H1 (cell line): ENCODE measurements around the gene GCH1. TPM values are rescaled to one million over a fixed set of nuclear protein-coding genes. Genes with fewer than 3 reads are reported as not detected.

Experiments used
- CTCF ChIA-PET: fragments of 300-600 bp; sonication (Branson Sonifier 250); formaldehyde crosslinking; loops from one replicate; lab custom pipeline; 2021; ENCODE audit not compliant: partially characterized antibody; lab: Charles Lee
- POLR2A ChIA-PET: fragments of 300-600 bp; sonication (Branson Sonifier 250); formaldehyde crosslinking; loops from one replicate; lab custom pipeline; 2021; ENCODE audit warnings: inconsistent platforms; ENCODE audit not compliant: partially characterized antibody; lab: Charles Lee
- DNase-seq, 2 experiments: peaks; one replicate each; pipeline versions ENCODE4 v3.0.0 to v3.0.0-alpha.2; 2010 to 2022; ENCODE audit warnings: low spot score in 2 of 2, low read depth in 1 of 2, mixed read lengths in 1 of 2
- FAIRE-seq: peaks from 2 replicates; lab custom pipeline; 2011; peaks lifted over from hg19 to GRCh38; lab: Jason Lieb, UNC
- H2AFZ ChIP-seq: 2 replicates; pipeline ENCODE4 v1.8.1; 2012; ENCODE audit warnings: low read length, inconsistent platforms
- H2AK5ac ChIP-seq: 2 replicates; pipeline ENCODE4 v1.6.1; 2013; ENCODE audit warnings: low read depth, low read length
- H2BK120ac ChIP-seq: replicated peaks from 2 replicates; pipeline ENCODE3; 2013; ENCODE audit warnings: low read depth, low read length, inconsistent platforms
- H2BK12ac ChIP-seq: 2 replicates; pipeline ENCODE4 v1.6.1; 2013; ENCODE audit warnings: low read depth, low read length
- H2BK15ac ChIP-seq: 2 replicates; pipeline ENCODE4 v1.6.1; 2013; ENCODE audit warnings: low read length
- H2BK20ac ChIP-seq: 2 replicates; pipeline ENCODE4 v1.6.1; 2013; ENCODE audit warnings: low read length
- H2BK5ac ChIP-seq: 2 replicates; pipeline ENCODE4 v1.6.1; 2013; ENCODE audit warnings: low read depth, low read length
- H3K14ac ChIP-seq: 2 replicates; pipeline ENCODE4 v1.6.1; 2013; ENCODE audit warnings: inconsistent platforms; ENCODE audit not compliant: insufficient read length
- H3K18ac ChIP-seq: 2 replicates; pipeline ENCODE4 v1.6.1; 2013; ENCODE audit warnings: low read length; ENCODE audit errors: extremely low read depth
- H3K23ac ChIP-seq: 2 replicates; pipeline ENCODE4 v1.6.1; 2013; ENCODE audit warnings: inconsistent platforms; ENCODE audit not compliant: insufficient read length
- H3K23me2 ChIP-seq: 2 replicates; pipeline ENCODE4 v1.6.1; 2013; ENCODE audit warnings: low read depth, low read length
- H3K27ac ChIP-seq: 2 replicates; pipeline ENCODE4 v1.6.1; 2011; ENCODE audit warnings: low read depth, low read length, inconsistent platforms
- H3K27me3 ChIP-seq, 4 experiments: replicated peaks in 1 of 4; 1 replicate in 1 of 4; 2 replicates in 3 of 4; pipeline versions ENCODE4 v1.6.1 to v1.8.1; 2011 to 2013; ENCODE audit warnings: low read length in 3 of 4, mild to moderate bottlenecking in 3 of 4, inconsistent platforms in 2 of 4, mixed read lengths in 2 of 4, moderate library complexity in 1 of 4; ENCODE audit not compliant: control insufficient read depth in 3 of 4, insufficient read depth in 3 of 4; ENCODE audit errors: extremely low read depth in 1 of 4
- H3K36me3 ChIP-seq, 4 experiments: 2 replicates each; pipeline versions ENCODE4 v1.6.1 to v1.8.1; 2011 to 2013; ENCODE audit warnings: mild to moderate bottlenecking in 4 of 4, low read length in 3 of 4, moderate library complexity in 2 of 4, control low read depth in 1 of 4, inconsistent platforms in 1 of 4; ENCODE audit not compliant: insufficient read depth in 4 of 4, control insufficient read depth in 2 of 4
- H3K4ac ChIP-seq: replicated peaks from 2 replicates; pipeline ENCODE3; 2013; ENCODE audit warnings: low read length, low read depth, mixed read lengths, inconsistent platforms; ENCODE audit not compliant: insufficient read length
- H3K4me1 ChIP-seq, 4 experiments: replicated peaks in 1 of 4; 1 replicate in 1 of 4; 2 replicates in 3 of 4; pipeline versions ENCODE4 v1.6.1 to v1.8.1; 2011 to 2013; ENCODE audit warnings: low read length in 3 of 4, inconsistent platforms in 2 of 4, mixed read lengths in 1 of 4; ENCODE audit not compliant: insufficient read depth in 4 of 4, control insufficient read depth in 3 of 4
- H3K4me2 ChIP-seq, 2 experiments: 2 replicates each; pipeline versions ENCODE4 v1.6.1 to v1.8.1; 2011 to 2013; ENCODE audit warnings: low read depth in 2 of 2, low read length in 2 of 2, control low read depth in 1 of 2, inconsistent platforms in 1 of 2, mild to moderate bottlenecking in 1 of 2; ENCODE audit not compliant: insufficient read depth in 1 of 2
- H3K4me3 ChIP-seq, 4 experiments: fragments of 200-600, 300-600 bp in 1 of 4; sonication (generic), shearing (Covaris generic), sonication (Bioruptor Twin) in 1 of 4; 2 replicates each; pipeline versions ENCODE4 v1.5.1 to v1.8.1; 2011 to 2016; ENCODE audit warnings: low read length in 4 of 4, low read depth in 3 of 4, control low read depth in 2 of 4, inconsistent platforms in 2 of 4, mild to moderate bottlenecking in 2 of 4, mixed read lengths in 1 of 4, moderate library complexity in 1 of 4; ENCODE audit not compliant: insufficient read depth in 2 of 4; ENCODE audit errors: extremely low read depth in 1 of 4
- H3K56ac ChIP-seq: replicated peaks from 2 replicates; pipeline ENCODE3; 2013; ENCODE audit warnings: low read depth, mild to moderate bottlenecking, mixed read lengths, low read length, inconsistent platforms; ENCODE audit not compliant: insufficient read length
- H3K79me1 ChIP-seq: 2 replicates; pipeline ENCODE4 v1.6.1; 2013; ENCODE audit warnings: low read depth, low read length, control low read depth
- H3K79me2 ChIP-seq, 2 experiments: 2 replicates each; pipeline versions ENCODE4 v1.6.1 to v1.8.1; 2012 to 2013; ENCODE audit warnings: low read length in 2 of 2, mild to moderate bottlenecking in 2 of 2, inconsistent platforms in 1 of 2; ENCODE audit not compliant: insufficient read depth in 2 of 2, control insufficient read depth in 1 of 2
- H3K9ac ChIP-seq, 4 experiments: replicated peaks in 1 of 4; 1 replicate in 1 of 4; 2 replicates in 3 of 4; pipeline versions ENCODE4 v1.6.1 to v1.8.1; 2011 to 2013; ENCODE audit warnings: low read depth in 3 of 4, low read length in 3 of 4, control low read depth in 2 of 4, mild to moderate bottlenecking in 2 of 4, moderate library complexity in 2 of 4, inconsistent platforms in 1 of 4; ENCODE audit errors: extremely low read depth in 1 of 4
- H3K9me3 ChIP-seq, 2 experiments: 2 replicates each; pipeline versions ENCODE4 v1.6.1 to v1.8.1; 2012 to 2013; ENCODE audit warnings: mild to moderate bottlenecking in 2 of 2, moderate library complexity in 2 of 2, control low read depth in 1 of 2, inconsistent platforms in 1 of 2, low read depth in 1 of 2, low read length in 1 of 2, mixed read lengths in 1 of 2; ENCODE audit not compliant: insufficient read depth in 2 of 2
- H4K20me1 ChIP-seq, 2 experiments: replicated peaks in 1 of 2; 2 replicates each; pipeline versions ENCODE3 to v1.8.1; 2011 to 2013; ENCODE audit warnings: inconsistent platforms in 2 of 2, low read length in 2 of 2, mild to moderate bottlenecking in 1 of 2; ENCODE audit not compliant: insufficient read depth in 2 of 2, control insufficient read depth in 1 of 2
- H4K5ac ChIP-seq: 2 replicates; pipeline ENCODE4 v1.6.1; 2013; ENCODE audit warnings: low read length, low read depth, mixed read lengths, inconsistent platforms; ENCODE audit not compliant: insufficient read length
- H4K8ac ChIP-seq: 2 replicates; pipeline ENCODE4 v1.8.0; 2013; ENCODE audit warnings: mild to moderate bottlenecking, moderate library complexity, low read length, inconsistent platforms; ENCODE audit not compliant: insufficient read depth; ENCODE audit errors: extremely low read depth
- H4K91ac ChIP-seq: replicated peaks from 2 replicates; pipeline ENCODE3; 2013; ENCODE audit warnings: low read length, mixed read lengths, inconsistent platforms; ENCODE audit not compliant: insufficient read length
- ASH2L ChIP-seq: fragments of 200-600, 300-600 bp; sonication (generic); IDR thresholded peaks from one replicate; pipeline ENCODE4 v1.7.1; 2017; ENCODE audit warnings: low read length
- ATF3 ChIP-seq: IDR thresholded peaks from 2 replicates; pipeline ENCODE4 v1.6.1; 2011; ENCODE audit warnings: low read depth, mild to moderate bottlenecking, low read length; ENCODE audit not compliant: insufficient read depth
- BCL11A ChIP-seq, 2 experiments: IDR thresholded peaks; one replicate each; pipeline ENCODE4 v1.6.1; 2011; ENCODE audit warnings: low read depth in 2 of 2, low read length in 2 of 2, mild to moderate bottlenecking in 2 of 2
- GTF2F1 ChIP-seq: IDR thresholded peaks from 2 replicates; pipeline ENCODE4 v1.6.1; 2012; ENCODE audit warnings: low read depth, low read length, improper control_type of control experiment, borderline replicate concordance
- HDAC2 ChIP-seq, 2 experiments: fragments of 300-600 bp in 1 of 2; sonication (generic) in 1 of 2; IDR thresholded peaks; 2 replicates each; pipeline ENCODE4 v1.6.1; 2011 to 2012; ENCODE audit warnings: low read depth in 2 of 2, low read length in 2 of 2, mild to moderate bottlenecking in 2 of 2, moderate library complexity in 2 of 2, borderline replicate concordance in 1 of 2, inconsistent platforms in 1 of 2
- JUND ChIP-seq: IDR thresholded peaks from 2 replicates; pipeline ENCODE4 v1.6.1; 2011; ENCODE audit warnings: mild to moderate bottlenecking, improper control_type of control experiment, low read length
- NANOG ChIP-seq: IDR thresholded peaks from 2 replicates; pipeline ENCODE4 v1.6.1; 2011; ENCODE audit warnings: low read length, low read depth, mild to moderate bottlenecking, inconsistent platforms; ENCODE audit not compliant: insufficient read depth, poor library complexity, severe bottlenecking
- POLR2AphosphoS5 ChIP-seq: IDR thresholded peaks from 2 replicates; pipeline ENCODE4 v1.6.1; 2011; ENCODE audit warnings: low read depth, low read length
- TEAD4 ChIP-seq: IDR thresholded peaks from 2 replicates; pipeline ENCODE4 v1.6.1; 2012; ENCODE audit warnings: low read depth, low read length, inconsistent platforms, mixed read lengths
- USF2 ChIP-seq: IDR thresholded peaks from 2 replicates; pipeline ENCODE4 v1.6.1; 2011; ENCODE audit warnings: low read length, improper control_type of control experiment
- ZNF274 ChIP-seq: IDR thresholded peaks from 2 replicates; pipeline ENCODE4 v1.7.0; 2012; ENCODE audit warnings: low read length, borderline replicate concordance; ENCODE audit errors: extremely low read depth
- WGBS, 2 experiments: shearing (Covaris generic) in 1 of 2; methylation state at CpG; one replicate each; pipeline versions ENCODE4 v1.1.6 to v1.1.7; 2013 to 2015; ENCODE audit warnings: low lambda C conversion rate in 2 of 2, mixed read lengths in 2 of 2, inconsistent platforms in 1 of 2, low coverage in 1 of 2, missing lambda C conversion rate in 1 of 2; ENCODE audit not compliant: insufficient replicate concordance in 2 of 2, insufficient coverage in 1 of 2, insufficient read length in 1 of 2; ENCODE audit errors: extremely low coverage in 1 of 2, missing lambda C conversion rate in 1 of 2; 5-methylcytosine and 5-hydroxymethylcytosine counted together
- polyA plus RNA-seq, 7 experiments: library from polyadenylated mRNA; depleted of rRNA in 3 of 7; stranded (reverse) in 5 of 7; unstranded in 2 of 7; fragments of >200 nt in 5 of 7; fragments of 200-250 nt in 2 of 7; gene quantifications; 1 replicate in 5 of 7; 2 replicates in 1 of 7; 4 replicates in 1 of 7; pipeline versions ENCODE4 v1.2.1 to v1.2.3, GENCODE V29; 2011 to 2013; ENCODE audit warnings: missing spikeins in 2 of 7, mixed read lengths in 2 of 7
- total RNA-seq: library from RNA; stranded (reverse); fragmentation: NEBNext Ultra II Directional; extraction: Animal tissue kit (Norgen Biotek cat#: 25700); gene quantifications from 2 replicates; pipeline ENCODE4 v1.2.1, GENCODE V29; 2021

The GCH1 gene
- total and polyA plus RNA-seq, 2 of the 8 experiments (the other 6 are each of a cell fraction or from before 2014, with no cell fraction given) = 7.3 to 7.9 TPM

GRCh38 chr14:54881761-54882401 is 20.7 kb downstream of the GCH1 start:
- no peaks in the 10 kb centered on the region for H3K27me3 ChIP-seq
- TF ChIP-seq NANOG (no peak), ZNF274 (no peak), JUND (no peak), USF2 (no peak), HDAC2 (IDR thresholded peaks at IDR 0.05; ENCODE audit: borderline replicate concordance in 1 of 2, low read depth in 2 of 2, low read length in 2 of 2) (no peak), BCL11A (IDR thresholded peaks at IDR 0.05; ENCODE audit: low read depth in 2 of 2, low read length in 2 of 2) (no peak), ATF3 (no peak), TEAD4 (no peak), POLR2AphosphoS5 (no peak), ASH2L (no peak), GTF2F1 (no peak)

More at GRCh38 chr14:54881761-54882401, 20.7 kb downstream of the GCH1 start:
- ChIA-PET POLR2A (interaction anchor here (1.2 to 1.7 kb wide), 2 partner anchors 12 to 21 kb away, joined by 4 read pairs; partner anchors contain the start of gene GCH1), CTCF (interaction anchor here (1.1 to 4.3 kb wide), 3 partner anchors 11 to 76 kb away, joined by 3 to 16 read pairs (median 9); no protein-coding TSS in a partner anchor)
- Histone ChIP-seq H3K4ac (no peak overlapping the region), H3K9me3 (no peaks in the 10 kb centered on the region), H4K8ac (no peak overlapping the region), H2BK12ac (no peak overlapping the region), H3K27ac (no peak overlapping the region), H2BK15ac (no peak overlapping the region), H3K79me1 (no peaks in the 10 kb centered on the region), H3K18ac (no peak overlapping the region), H2AK5ac (no peak overlapping the region), H4K20me1 (peaks cover 0 to 4% of the 10 kb centered on the region in 2 experiments), H2BK120ac (no peak overlapping the region), H3K79me2 (no peaks in the 10 kb centered on the region), H2BK20ac (no peak overlapping the region), H4K91ac (no peak overlapping the region), H2AFZ (no peak overlapping the region), H3K23me2 (no peaks in the 10 kb centered on the region), H3K4me1 (peaks cover 0 to 6% (median 0%) of the 10 kb centered on the region in 4 experiments; a peak in 3 of 7 replicates), H4K5ac (no peak overlapping the region), H3K14ac (no peak overlapping the region), H3K56ac (no peak overlapping the region), H3K23ac (no peak overlapping the region), H3K4me3 (no peak overlapping the region), H3K4me2 (no peak overlapping the region), H3K36me3 (no peaks in the 10 kb centered on the region), H2BK5ac (no peak overlapping the region), H3K9ac (no peak overlapping the region)
- DNase-seq = no peak
- FAIRE-seq = no peak
- WGBS, 2 experiments = 93% methylated on average over 5 of the region's 5 CpGs; no CpG with 5 or more reads in 1 of the 2 experiments
